ENCODE measurements around the gene SMIM30. TPM values are rescaled to one million over a fixed set of nuclear protein-coding genes. Genes with fewer than 3 reads are reported as not detected.

SMIM30 gene
- polyA plus RNA-seq, 1 donor from 2014 or later: 62.8 TPM

DNA sequence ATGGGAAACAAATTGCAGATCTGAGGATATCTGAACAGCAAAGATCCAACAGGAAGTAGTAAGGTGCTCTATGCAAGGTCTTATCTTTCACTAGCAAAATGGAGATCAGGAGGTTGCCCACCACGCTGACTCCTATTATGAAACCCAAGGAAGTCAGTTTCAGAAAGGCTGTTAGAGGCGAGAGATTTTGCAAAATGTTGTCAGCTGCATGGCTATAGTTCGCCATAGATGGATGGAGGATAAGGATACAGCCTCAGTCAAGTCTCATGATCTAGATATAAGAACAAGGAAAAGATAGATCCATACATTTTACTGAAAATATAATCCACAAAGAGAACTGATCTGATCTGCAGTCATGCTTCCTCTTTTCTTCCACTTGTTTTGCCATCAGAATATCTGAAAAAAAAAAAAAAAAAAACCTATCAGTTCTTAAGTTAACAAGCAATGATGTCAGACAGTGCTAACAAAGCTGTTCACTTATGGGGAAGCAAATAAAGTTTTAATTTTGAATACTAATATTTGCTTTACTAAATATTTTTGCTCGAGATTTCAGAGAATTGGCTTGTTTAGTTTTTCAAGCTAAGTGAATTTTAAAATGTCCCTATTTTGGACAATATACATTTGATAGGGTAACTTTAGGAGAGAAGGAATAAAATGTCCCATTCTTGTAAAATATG lies 33.7 kb downstream of the SMIM30 start:
- Histone ChIP-seq H3K9ac (ENCODE audit: low read length) (peak overlapping the region; percentile 94), H3K4me2 (ENCODE audit: low read length) (peak overlapping the region; percentile 96), H4K20me1 (ENCODE audit: insufficient read depth) (no peaks in the 10 kb centered on the region), H3K27me3 (ENCODE audit: insufficient read depth, low read depth, low read length) (no peaks in the 10 kb centered on the region), H3K79me2 (replicated peaks; ENCODE audit: insufficient read depth, low read length) (peaks cover 53% of the 10 kb centered on the region), H3K9me3 (ENCODE audit: low read length) (no peaks in the 10 kb centered on the region), H3K4me3 (ENCODE audit: low read length) (peak overlapping the region; percentile 70), H3K36me3 (ENCODE audit: insufficient read depth, low read length) (no peaks in the 10 kb centered on the region), H2AFZ (ENCODE audit: low read depth, low read length) (peak overlapping the region; percentile 23), H3F3A (ENCODE audit: insufficient read depth, low read length, poor library complexity, severe bottlenecking) (peaks cover 20% of the 10 kb centered on the region), H3K27ac (ENCODE audit: low read length) (peak overlapping the region; percentile 95), H3K9me2 (ENCODE audit: insufficient read depth, low read length) (no peaks in the 10 kb centered on the region)
- TF ChIP-seq SMC3 (conservative IDR thresholded peaks at IDR 0.05; ENCODE audit: poor library complexity): no peak
- TF ChIP-seq EZH2 (IDR thresholded peaks at IDR 0.05; ENCODE audit: borderline replicate concordance, insufficient read depth, low read length, poor library complexity, severe bottlenecking): no peak
- TF ChIP-seq RAD21 (conservative IDR thresholded peaks at IDR 0.05): no peak
- no peak for TF ChIP-seq POLR2AphosphoS5 (IDR thresholded peaks at IDR 0.05)
- TF ChIP-seq, protein P1, sequence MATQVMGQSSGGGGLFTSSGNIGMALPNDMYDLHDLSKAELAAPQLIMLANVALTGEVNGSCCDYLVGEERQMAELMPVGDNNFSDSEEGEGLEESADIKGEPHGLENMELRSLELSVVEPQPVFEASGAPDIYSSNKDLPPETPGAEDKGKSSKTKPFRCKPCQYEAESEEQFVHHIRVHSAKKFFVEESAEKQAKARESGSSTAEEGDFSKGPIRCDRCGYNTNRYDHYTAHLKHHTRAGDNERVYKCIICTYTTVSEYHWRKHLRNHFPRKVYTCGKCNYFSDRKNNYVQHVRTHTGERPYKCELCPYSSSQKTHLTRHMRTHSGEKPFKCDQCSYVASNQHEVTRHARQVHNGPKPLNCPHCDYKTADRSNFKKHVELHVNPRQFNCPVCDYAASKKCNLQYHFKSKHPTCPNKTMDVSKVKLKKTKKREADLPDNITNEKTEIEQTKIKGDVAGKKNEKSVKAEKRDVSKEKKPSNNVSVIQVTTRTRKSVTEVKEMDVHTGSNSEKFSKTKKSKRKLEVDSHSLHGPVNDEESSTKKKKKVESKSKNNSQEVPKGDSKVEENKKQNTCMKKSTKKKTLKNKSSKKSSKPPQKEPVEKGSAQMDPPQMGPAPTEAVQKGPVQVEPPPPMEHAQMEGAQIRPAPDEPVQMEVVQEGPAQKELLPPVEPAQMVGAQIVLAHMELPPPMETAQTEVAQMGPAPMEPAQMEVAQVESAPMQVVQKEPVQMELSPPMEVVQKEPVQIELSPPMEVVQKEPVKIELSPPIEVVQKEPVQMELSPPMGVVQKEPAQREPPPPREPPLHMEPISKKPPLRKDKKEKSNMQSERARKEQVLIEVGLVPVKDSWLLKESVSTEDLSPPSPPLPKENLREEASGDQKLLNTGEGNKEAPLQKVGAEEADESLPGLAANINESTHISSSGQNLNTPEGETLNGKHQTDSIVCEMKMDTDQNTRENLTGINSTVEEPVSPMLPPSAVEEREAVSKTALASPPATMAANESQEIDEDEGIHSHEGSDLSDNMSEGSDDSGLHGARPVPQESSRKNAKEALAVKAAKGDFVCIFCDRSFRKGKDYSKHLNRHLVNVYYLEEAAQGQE (IDR thresholded peaks at IDR 0.05; ENCODE audit: borderline replicate concordance): no peak
- no peak for TF ChIP-seq EP300 (conservative IDR thresholded peaks at IDR 0.05; ENCODE audit: poor library complexity, severe bottlenecking)
- TF ChIP-seq, protein P2, sequence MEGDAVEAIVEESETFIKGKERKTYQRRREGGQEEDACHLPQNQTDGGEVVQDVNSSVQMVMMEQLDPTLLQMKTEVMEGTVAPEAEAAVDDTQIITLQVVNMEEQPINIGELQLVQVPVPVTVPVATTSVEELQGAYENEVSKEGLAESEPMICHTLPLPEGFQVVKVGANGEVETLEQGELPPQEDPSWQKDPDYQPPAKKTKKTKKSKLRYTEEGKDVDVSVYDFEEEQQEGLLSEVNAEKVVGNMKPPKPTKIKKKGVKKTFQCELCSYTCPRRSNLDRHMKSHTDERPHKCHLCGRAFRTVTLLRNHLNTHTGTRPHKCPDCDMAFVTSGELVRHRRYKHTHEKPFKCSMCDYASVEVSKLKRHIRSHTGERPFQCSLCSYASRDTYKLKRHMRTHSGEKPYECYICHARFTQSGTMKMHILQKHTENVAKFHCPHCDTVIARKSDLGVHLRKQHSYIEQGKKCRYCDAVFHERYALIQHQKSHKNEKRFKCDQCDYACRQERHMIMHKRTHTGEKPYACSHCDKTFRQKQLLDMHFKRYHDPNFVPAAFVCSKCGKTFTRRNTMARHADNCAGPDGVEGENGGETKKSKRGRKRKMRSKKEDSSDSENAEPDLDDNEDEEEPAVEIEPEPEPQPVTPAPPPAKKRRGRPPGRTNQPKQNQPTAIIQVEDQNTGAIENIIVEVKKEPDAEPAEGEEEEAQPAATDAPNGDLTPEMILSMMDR (IDR thresholded peaks at IDR 0.05; ENCODE audit: poor library complexity, severe bottlenecking): no peak
- no peak for TF ChIP-seq MXI1 (conservative IDR thresholded peaks at IDR 0.05; ENCODE audit: poor library complexity, severe bottlenecking)
- no peak for TF ChIP-seq TAF1 (IDR thresholded peaks at IDR 0.05; ENCODE audit: low read depth)

DNA sequence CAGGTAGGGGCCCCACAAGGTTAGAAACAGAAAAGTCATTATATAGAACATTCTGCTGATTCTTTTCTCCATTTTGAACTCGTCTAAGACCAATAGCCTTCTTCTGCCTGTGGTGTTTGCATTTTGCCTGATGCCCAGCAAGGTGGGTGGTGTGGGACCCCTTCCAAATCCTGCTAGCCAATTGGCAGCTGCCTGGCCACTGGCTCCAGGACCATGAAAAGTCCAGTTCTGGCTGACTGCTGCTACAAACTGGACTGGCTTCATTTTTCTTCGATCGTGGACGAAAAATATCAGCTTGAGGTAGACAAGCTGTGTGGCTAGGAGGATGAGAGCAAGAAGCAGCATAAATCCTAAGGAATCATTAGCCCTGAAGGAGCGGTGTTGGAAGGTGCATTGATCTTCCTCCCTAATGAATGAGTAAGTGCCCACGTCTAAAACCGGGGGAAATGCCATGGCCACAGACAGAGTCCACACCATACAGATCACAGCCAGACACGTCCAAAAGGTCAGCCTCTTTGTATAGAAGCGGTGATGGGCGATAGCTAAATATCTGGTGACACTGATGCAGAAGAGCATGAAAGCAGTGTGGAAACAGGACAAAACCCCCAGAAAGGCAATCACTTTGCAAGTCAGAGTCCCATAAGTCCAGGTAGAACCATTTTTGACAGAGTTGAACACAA lies 34.4 kb downstream of the SMIM30 start:
- TF ChIP-seq RAD21 (conservative IDR thresholded peaks at IDR 0.05) (no peak), SMC3 (conservative IDR thresholded peaks at IDR 0.05; ENCODE audit: poor library complexity) (peak; percentile 1), EP300 (conservative IDR thresholded peaks at IDR 0.05; ENCODE audit: poor library complexity, severe bottlenecking) (peak; percentile 0), TAF1 (IDR thresholded peaks at IDR 0.05; ENCODE audit: low read depth) (peak; percentile 44)
- TF ChIP-seq, protein P1 (IDR thresholded peaks at IDR 0.05; ENCODE audit: borderline replicate concordance): peak; percentile 17
- Histone ChIP-seq H3K9me3 (ENCODE audit: low read length) (no peaks in the 10 kb centered on the region), H3K9ac (ENCODE audit: low read length) (peak overlapping the region; percentile 94), H3K27me3 (ENCODE audit: insufficient read depth, low read depth, low read length) (no peaks in the 10 kb centered on the region), H3K79me2 (replicated peaks; ENCODE audit: insufficient read depth, low read length) (peaks cover 53% of the 10 kb centered on the region), H3K9me2 (ENCODE audit: insufficient read depth, low read length) (no peaks in the 10 kb centered on the region), H4K20me1 (ENCODE audit: insufficient read depth) (no peaks in the 10 kb centered on the region), H3K36me3 (ENCODE audit: insufficient read depth, low read length) (no peaks in the 10 kb centered on the region), H3K4me3 (ENCODE audit: low read length) (peak overlapping the region; percentile 70), H3K4me2 (ENCODE audit: low read length) (peak overlapping the region; percentile 96), H3K27ac (ENCODE audit: low read length) (peak overlapping the region; percentile 95), H2AFZ (ENCODE audit: low read depth, low read length) (peak overlapping the region; percentile 51), H3F3A (ENCODE audit: insufficient read depth, low read length, poor library complexity, severe bottlenecking) (peaks cover 20% of the 10 kb centered on the region)

All from neural cell (in vitro differentiated cells).